Liver (tissue), 9 donors: ENCODE data around the gene CFAP299. TPM values are rescaled to one million over a fixed set of nuclear protein-coding genes. Genes with fewer than 3 reads are reported as not detected.

Experiments used
- DNase-seq: peaks from one replicate; pipeline ENCODE4 v3.0.0-alpha.2; 2017; ENCODE audit warnings: low spot score
- H3K27ac ChIP-seq, 2 donors: one replicate each; pipeline ENCODE4 v1.7.0; 2013; ENCODE audit warnings: inconsistent platforms in 2 of 2, low read length in 2 of 2, control low read depth in 1 of 2, low read depth in 1 of 2, mild to moderate bottlenecking in 1 of 2
- H3K27me3 ChIP-seq, 4 donors: one replicate each; pipeline versions ENCODE4 v1.6.1 to v1.7.0; 2013; ENCODE audit warnings: low read length in 3 of 4, inconsistent platforms in 1 of 4, mild to moderate bottlenecking in 1 of 4, moderate library complexity in 1 of 4; ENCODE audit not compliant: control insufficient read depth in 4 of 4, insufficient read depth in 4 of 4
- H3K36me3 ChIP-seq, 4 donors: one replicate each; pipeline versions ENCODE4 v1.6.1 to v1.7.0; 2013; ENCODE audit warnings: low read length in 3 of 4, mild to moderate bottlenecking in 3 of 4, low read depth in 1 of 4, moderate library complexity in 1 of 4; ENCODE audit not compliant: control insufficient read depth in 4 of 4, insufficient read depth in 3 of 4
- H3K4me1 ChIP-seq, 4 donors: one replicate each; pipeline versions ENCODE4 v1.6.1 to v1.7.0; 2013; ENCODE audit warnings: low read length in 3 of 4, mild to moderate bottlenecking in 3 of 4, moderate library complexity in 1 of 4; ENCODE audit not compliant: control insufficient read depth in 4 of 4, insufficient read depth in 4 of 4
- H3K4me3 ChIP-seq, 3 donors: one replicate each; pipeline versions ENCODE4 v1.6.1 to v1.7.0; 2013; ENCODE audit warnings: low read length in 3 of 3, control low read depth in 1 of 3, low read depth in 1 of 3, mild to moderate bottlenecking in 1 of 3
- H3K9ac ChIP-seq, 2 donors: one replicate each; pipeline ENCODE4 v1.7.0; 2013; ENCODE audit warnings: low read length in 2 of 2, mild to moderate bottlenecking in 2 of 2, moderate library complexity in 2 of 2, control low read depth in 1 of 2, low read depth in 1 of 2
- H3K9me3 ChIP-seq, 4 donors: one replicate each; pipeline versions ENCODE4 v1.6.1 to v1.7.0; 2013; ENCODE audit warnings: low read length in 3 of 4; ENCODE audit not compliant: control insufficient read depth in 4 of 4
- EGR1 ChIP-seq, 2 donors: IDR thresholded peaks; 2 replicates each; pipeline ENCODE4 v1.6.1; 2016 to 2018; ENCODE audit warnings: antibody characterized with exemption in 2 of 2, low read depth in 2 of 2
- FOXA1 ChIP-seq: IDR thresholded peaks from 2 replicates; pipeline ENCODE4 v1.6.1; 2016; ENCODE audit warnings: antibody characterized with exemption
- HNF4G ChIP-seq: IDR thresholded peaks from 2 replicates; pipeline ENCODE4 v1.6.1; 2016; ENCODE audit warnings: antibody characterized with exemption
- JUND ChIP-seq, 2 donors: IDR thresholded peaks; 2 replicates each; pipeline ENCODE4 v1.6.1; 2016; ENCODE audit warnings: antibody characterized with exemption in 2 of 2
- RAD21 ChIP-seq, 2 donors: IDR thresholded peaks; 2 replicates each; pipeline ENCODE4 v1.6.1; 2016; ENCODE audit warnings: antibody characterized with exemption in 2 of 2, mild to moderate bottlenecking in 2 of 2
- SP1 ChIP-seq: IDR thresholded peaks from 2 replicates; pipeline ENCODE4 v1.6.1; 2018; ENCODE audit warnings: antibody characterized with exemption, mild to moderate bottlenecking
- YY1 ChIP-seq: IDR thresholded peaks from 2 replicates; pipeline ENCODE4 v1.6.1; 2016; ENCODE audit warnings: antibody characterized with exemption, mild to moderate bottlenecking
- WGBS: extraction: QIAGEN DNeasy Blood & Tissue Kit; methylation state at CpG from one replicate; pipeline ENCODE4 v1.1.7; 2013; 5-methylcytosine and 5-hydroxymethylcytosine counted together
- polyA plus RNA-seq, 2 donors: library from polyadenylated mRNA; stranded (reverse) in 1 of 2; unstranded in 1 of 2; fragments of 200-250 nt in 1 of 2; fragments of >200 nt in 1 of 2; fragmentation: Nextera tagmentation in 1 of 2; extraction: Ambion mirVana in 1 of 2; gene quantifications; one replicate each; pipeline versions ENCODE4 v1.2.1 to v1.2.3, GENCODE V29; 2013 to 2015
- total RNA-seq, 2 donors: library from RNA; depleted of rRNA; stranded (reverse); fragments of >200 nt; gene quantifications; one replicate each; pipeline ENCODE4 v1.2.3, GENCODE V29; 2014
- TF ChIP-seq, protein P1 (sequence below): IDR thresholded peaks from 2 replicates; pipeline ENCODE4 v1.6.1; 2016; ENCODE audit warnings: antibody characterized with exemption
- TF ChIP-seq, protein P2 (sequence below): IDR thresholded peaks from 2 replicates; pipeline ENCODE4 v1.6.1; 2016; ENCODE audit warnings: antibody characterized with exemption
- TF ChIP-seq, protein P3 (sequence below): fragments of 150-350 bp; IDR thresholded peaks from 2 replicates; pipeline ENCODE4 v1.5.1; 2017; ENCODE audit warnings: improper control_type of control experiment, low read depth, low read length; ENCODE audit not compliant: missing input control
- TF ChIP-seq, protein P4 (sequence below): IDR thresholded peaks from 2 replicates; pipeline ENCODE4 v1.6.1; 2016; ENCODE audit warnings: antibody characterized with exemption
- donor health status: healthy.
- donor health status: healthy.
- donor health status: healthy.
- donor health status: healthy.
- donor health status: healthy.

The CFAP299 gene
- total and polyA plus RNA-seq, 4 donors = not detected

DNA sequence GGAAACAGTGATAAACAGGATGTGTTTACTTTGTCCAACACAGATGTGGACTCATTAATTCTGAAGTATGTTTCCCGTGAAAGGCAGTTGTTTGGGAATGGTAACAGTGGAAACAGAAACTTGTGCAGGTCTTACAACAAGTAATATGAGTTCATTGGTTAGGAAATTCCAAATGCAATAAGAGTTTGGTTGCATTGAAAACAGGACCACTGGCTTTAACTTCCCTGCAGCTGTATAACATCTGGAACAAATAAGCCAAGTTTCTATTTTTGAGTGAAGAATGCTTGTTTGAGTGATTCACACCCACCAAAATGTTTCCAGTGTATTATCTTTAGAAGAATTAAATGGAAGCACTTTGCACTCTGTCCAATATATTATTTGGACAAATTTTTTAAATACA lies 612.6 kb downstream of the CFAP299 start:
- WGBS = 42% methylated on average over 1 of the region's 1 CpG
- Histone ChIP-seq H3K27me3 (no peaks in the 10 kb centered on the region), H3K27ac (no peak overlapping the region), H3K9me3 (no peaks in the 10 kb centered on the region), H3K9ac (no peak overlapping the region), H3K36me3 (no peaks in the 10 kb centered on the region), H3K4me1 (peaks cover 0 to 3% (median 0%) of the 10 kb centered on the region in 4 donors), H3K4me3 (no peak overlapping the region)
- DNase-seq = no peak
- TF ChIP-seq, protein P1, sequence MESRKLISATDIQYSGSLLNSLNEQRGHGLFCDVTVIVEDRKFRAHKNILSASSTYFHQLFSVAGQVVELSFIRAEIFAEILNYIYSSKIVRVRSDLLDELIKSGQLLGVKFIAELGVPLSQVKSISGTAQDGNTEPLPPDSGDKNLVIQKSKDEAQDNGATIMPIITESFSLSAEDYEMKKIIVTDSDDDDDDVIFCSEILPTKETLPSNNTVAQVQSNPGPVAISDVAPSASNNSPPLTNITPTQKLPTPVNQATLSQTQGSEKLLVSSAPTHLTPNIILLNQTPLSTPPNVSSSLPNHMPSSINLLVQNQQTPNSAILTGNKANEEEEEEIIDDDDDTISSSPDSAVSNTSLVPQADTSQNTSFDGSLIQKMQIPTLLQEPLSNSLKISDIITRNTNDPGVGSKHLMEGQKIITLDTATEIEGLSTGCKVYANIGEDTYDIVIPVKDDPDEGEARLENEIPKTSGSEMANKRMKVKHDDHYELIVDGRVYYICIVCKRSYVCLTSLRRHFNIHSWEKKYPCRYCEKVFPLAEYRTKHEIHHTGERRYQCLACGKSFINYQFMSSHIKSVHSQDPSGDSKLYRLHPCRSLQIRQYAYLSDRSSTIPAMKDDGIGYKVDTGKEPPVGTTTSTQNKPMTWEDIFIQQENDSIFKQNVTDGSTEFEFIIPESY = no peak
- TF ChIP-seq FOXA1 (no peak), HNF4G (no peak), SP1 (no peak), JUND (IDR thresholded peaks at IDR 0.05) (no peak), RAD21 (IDR thresholded peaks at IDR 0.05) (no peak), EGR1 (IDR thresholded peaks at IDR 0.05; ENCODE audit: low read depth in 2 of 2) (no peak), YY1 (no peak)
- TF ChIP-seq, protein P2, sequence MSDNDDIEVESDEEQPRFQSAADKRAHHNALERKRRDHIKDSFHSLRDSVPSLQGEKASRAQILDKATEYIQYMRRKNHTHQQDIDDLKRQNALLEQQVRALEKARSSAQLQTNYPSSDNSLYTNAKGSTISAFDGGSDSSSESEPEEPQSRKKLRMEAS = no peak
- TF ChIP-seq, protein P3, sequence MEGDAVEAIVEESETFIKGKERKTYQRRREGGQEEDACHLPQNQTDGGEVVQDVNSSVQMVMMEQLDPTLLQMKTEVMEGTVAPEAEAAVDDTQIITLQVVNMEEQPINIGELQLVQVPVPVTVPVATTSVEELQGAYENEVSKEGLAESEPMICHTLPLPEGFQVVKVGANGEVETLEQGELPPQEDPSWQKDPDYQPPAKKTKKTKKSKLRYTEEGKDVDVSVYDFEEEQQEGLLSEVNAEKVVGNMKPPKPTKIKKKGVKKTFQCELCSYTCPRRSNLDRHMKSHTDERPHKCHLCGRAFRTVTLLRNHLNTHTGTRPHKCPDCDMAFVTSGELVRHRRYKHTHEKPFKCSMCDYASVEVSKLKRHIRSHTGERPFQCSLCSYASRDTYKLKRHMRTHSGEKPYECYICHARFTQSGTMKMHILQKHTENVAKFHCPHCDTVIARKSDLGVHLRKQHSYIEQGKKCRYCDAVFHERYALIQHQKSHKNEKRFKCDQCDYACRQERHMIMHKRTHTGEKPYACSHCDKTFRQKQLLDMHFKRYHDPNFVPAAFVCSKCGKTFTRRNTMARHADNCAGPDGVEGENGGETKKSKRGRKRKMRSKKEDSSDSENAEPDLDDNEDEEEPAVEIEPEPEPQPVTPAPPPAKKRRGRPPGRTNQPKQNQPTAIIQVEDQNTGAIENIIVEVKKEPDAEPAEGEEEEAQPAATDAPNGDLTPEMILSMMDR = no peak
- TF ChIP-seq, protein P4, sequence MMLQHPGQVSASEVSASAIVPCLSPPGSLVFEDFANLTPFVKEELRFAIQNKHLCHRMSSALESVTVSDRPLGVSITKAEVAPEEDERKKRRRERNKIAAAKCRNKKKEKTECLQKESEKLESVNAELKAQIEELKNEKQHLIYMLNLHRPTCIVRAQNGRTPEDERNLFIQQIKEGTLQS = no peak

DNA sequence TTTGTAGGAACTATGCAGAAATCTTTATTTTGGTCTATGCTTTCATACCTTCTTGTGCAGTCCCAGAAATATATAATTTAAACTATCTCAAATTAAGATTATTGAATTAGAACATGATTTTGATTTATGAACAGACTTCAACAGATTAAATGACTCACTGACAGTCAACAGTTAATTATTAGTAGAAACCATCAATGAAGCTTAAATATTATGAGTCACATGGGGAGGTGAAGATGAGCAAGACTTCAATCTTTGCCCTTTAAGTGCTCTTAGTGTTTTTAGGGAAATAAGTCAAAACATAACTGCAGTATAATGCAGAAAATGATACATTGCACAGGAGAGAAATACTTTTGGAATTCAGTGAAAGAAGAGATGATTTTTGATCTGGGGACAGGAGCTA lies 613.5 kb downstream of the CFAP299 start:
- no peak overlapping the region for H3K27ac ChIP-seq
- TF ChIP-seq, protein P2 = no peak
- TF ChIP-seq HNF4G = no peak
- no peaks in the 10 kb centered on the region for H3K27me3 ChIP-seq
- H3K4me3 ChIP-seq = no peak overlapping the region
- H3K36me3 ChIP-seq = no peaks in the 10 kb centered on the region
- no peak overlapping the region for H3K9ac ChIP-seq
- H3K4me1 ChIP-seq = peaks cover 0 to 3% (median 0%) of the 10 kb centered on the region in 4 donors
- no peak for DNase-seq
- H3K9me3 ChIP-seq = no peaks in the 10 kb centered on the region

DNA sequence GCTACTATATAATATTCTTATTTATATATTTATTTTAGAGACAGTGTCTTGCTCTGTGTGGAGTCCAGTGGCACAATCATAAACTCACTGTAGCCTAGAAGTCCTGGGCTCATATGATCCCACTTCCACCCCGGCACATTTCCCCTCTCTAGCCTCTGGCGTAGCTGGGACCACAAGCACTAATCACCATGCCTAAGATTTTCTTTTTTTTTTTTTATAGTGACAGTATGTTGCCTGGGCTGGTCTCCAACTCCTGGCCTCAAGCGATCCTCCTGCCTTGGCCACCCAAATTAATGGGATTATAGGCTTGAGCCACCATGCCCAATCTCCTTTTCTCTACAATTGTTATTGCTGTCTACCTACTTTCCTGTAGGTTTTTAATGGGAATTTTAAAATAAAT lies 620.9 kb downstream of the CFAP299 start:
- peaks cover 0 to 3% (median 0%) of the 10 kb centered on the region in 4 donors for H3K27me3 ChIP-seq
- DNase-seq = no peak
- no peaks in the 10 kb centered on the region for H3K9me3 ChIP-seq
- no peak overlapping the region for H3K9ac ChIP-seq
- no peaks in the 10 kb centered on the region for H3K36me3 ChIP-seq
- H3K4me1 ChIP-seq = no peaks in the 10 kb centered on the region
- WGBS = 87% methylated on average over 3 of the region's 3 CpGs
- H3K27ac ChIP-seq = no peak overlapping the region
- TF ChIP-seq RAD21 (IDR thresholded peaks at IDR 0.05) (no peak), FOXA1 (no peak)
- TF ChIP-seq, protein P1 = no peak
- H3K4me3 ChIP-seq = no peak overlapping the region
